ENCODE results near the gene ZNF845. TPM values are rescaled to one million over a fixed set of nuclear protein-coding genes. Genes with fewer than 3 reads are reported as not detected.

ZNF845 gene
- total and polyA plus RNA-seq, 2 donors (not counting 1 experiment from before 2014, with no cell fraction given): 2.3 to 16.9 TPM

GRCh38 chr19:53308339-53308811, 25.2 kb upstream of the ZNF845 start:
- CTCF ChIA-PET: no interaction called here
- Histone ChIP-seq H3K79me2 (ENCODE audit: control insufficient read depth, insufficient read depth, low read length) (no peaks in the 10 kb centered on the region), H3K27ac (ENCODE audit: low read length in 2 of 2) (no peak overlapping the region), H3K4me2 (replicated peaks; ENCODE audit: low read depth, low read length, poor library complexity, severe bottlenecking) (no peak overlapping the region), H3K4me3 (ENCODE audit: control extremely low read depth in 1 of 5, extremely low read depth in 1 of 5, insufficient read depth in 1 of 5, low read depth in 2 of 5, low read length in 4 of 5) (no peak overlapping the region), H3K36me3 (replicated peaks in 1 of 2; ENCODE audit: control extremely low read depth in 1 of 2, control insufficient read depth in 1 of 2, extremely low read depth in 1 of 2, insufficient read depth in 2 of 2, low read length in 1 of 2) (no peaks in the 10 kb centered on the region), H4K20me1 (ENCODE audit: control insufficient read depth, insufficient read depth, low read length, poor library complexity, severe bottlenecking) (no peaks in the 10 kb centered on the region), H2AFZ (ENCODE audit: insufficient read depth, low read depth, low read length, poor library complexity, severe bottlenecking) (peak overlapping the region; percentile 2), H3K4me1 (ENCODE audit: control insufficient read depth in 2 of 2, insufficient read depth in 2 of 2, low read length in 2 of 2) (no peaks in the 10 kb centered on the region), H3K27me3 (replicated peaks in 1 of 4; ENCODE audit: control extremely low read depth in 1 of 4, control insufficient read depth in 3 of 4, insufficient read depth in 4 of 4, low read length in 3 of 4) (peaks cover 0 to 7% (median 2%) of the 10 kb centered on the region in 4 experiments), H3K9ac (ENCODE audit: low read length) (no peak overlapping the region), H3K9me3 (ENCODE audit: control extremely low read depth in 1 of 3, control insufficient read depth in 2 of 3, insufficient read depth in 1 of 3, low read length in 2 of 3) (peaks cover 0 to 40% (median 4%) of the 10 kb centered on the region in 3 donors)
- ATAC-seq (ENCODE audit: low read depth) (no peak), DNase-seq (no peak)
- TF ChIP-seq CTCF (IDR thresholded peaks at IDR 0.05) (no peak), EZH2 (IDR thresholded peaks at IDR 0.05; ENCODE audit: borderline replicate concordance, insufficient read depth, low read depth, low read length, poor library complexity, severe bottlenecking) (no peak)
- Mint-ChIP-seq H3K27ac (no peak overlapping the region), H3K27me3 (peaks cover 33% of the 10 kb centered on the region), H3K9me3 (ENCODE audit: insufficient read depth) (no peaks in the 10 kb centered on the region), H3K4me1 (no peaks in the 10 kb centered on the region), H3K4me3 (no peak overlapping the region)
- POLR2A ChIA-PET: no interaction called here
- WGBS (ENCODE audit: insufficient coverage): 11% methylated on average over 32 of the region's 32 CpGs
- intact Hi-C loops (cut with micrococcal nuclease): no loop called here

- Histone ChIP-seq H3K27me3 (replicated peaks in 1 of 4; ENCODE audit: control extremely low read depth in 1 of 4, control insufficient read depth in 3 of 4, insufficient read depth in 4 of 4, low read length in 3 of 4) (peaks cover 0 to 7% (median 2%) of the 10 kb centered on the region in 4 experiments), H3K36me3 (replicated peaks in 1 of 2; ENCODE audit: control extremely low read depth in 1 of 2, control insufficient read depth in 1 of 2, extremely low read depth in 1 of 2, insufficient read depth in 2 of 2, low read length in 1 of 2) (no peaks in the 10 kb centered on the region), H3K4me1 (ENCODE audit: control insufficient read depth in 2 of 2, insufficient read depth in 2 of 2, low read length in 2 of 2) (no peaks in the 10 kb centered on the region), H3K4me2 (replicated peaks; ENCODE audit: low read depth, low read length, poor library complexity, severe bottlenecking) (no peak overlapping the region), H3K79me2 (ENCODE audit: control insufficient read depth, insufficient read depth, low read length) (no peaks in the 10 kb centered on the region), H4K20me1 (ENCODE audit: control insufficient read depth, insufficient read depth, low read length, poor library complexity, severe bottlenecking) (no peaks in the 10 kb centered on the region), H2AFZ (ENCODE audit: insufficient read depth, low read depth, low read length, poor library complexity, severe bottlenecking) (no peak overlapping the region), H3K27ac (ENCODE audit: low read length in 2 of 2) (no peak overlapping the region), H3K4me3 (ENCODE audit: control extremely low read depth in 1 of 5, extremely low read depth in 1 of 5, insufficient read depth in 1 of 5, low read depth in 2 of 5, low read length in 4 of 5) (no peak overlapping the region), H3K9ac (ENCODE audit: low read length) (no peak overlapping the region), H3K9me3 (ENCODE audit: control extremely low read depth in 1 of 3, control insufficient read depth in 2 of 3, insufficient read depth in 1 of 3, low read length in 2 of 3) (peaks cover 0 to 41% (median 2%) of the 10 kb centered on the region in 3 donors)
- TF ChIP-seq CTCF (IDR thresholded peaks at IDR 0.05) (no peak), EZH2 (IDR thresholded peaks at IDR 0.05; ENCODE audit: borderline replicate concordance, insufficient read depth, low read depth, low read length, poor library complexity, severe bottlenecking) (no peak)
- Mint-ChIP-seq H3K27ac (no peak overlapping the region), H3K27me3 (peaks cover 37% of the 10 kb centered on the region), H3K4me3 (no peak overlapping the region), H3K9me3 (ENCODE audit: insufficient read depth) (no peaks in the 10 kb centered on the region), H3K4me1 (no peaks in the 10 kb centered on the region)
- WGBS (ENCODE audit: insufficient coverage): 36% methylated on average over 9 of the region's 11 CpGs
- POLR2A ChIA-PET: no interaction called here
- intact Hi-C loops (cut with micrococcal nuclease): no loop called here
- ATAC-seq (ENCODE audit: low read depth): no peak
- DNase-seq: no peak
- CTCF ChIA-PET: no interaction called here
These were observed 22.5 kb upstream of the ZNF845 start for GRCh38 chr19:53311044-53311443.

Measured in B cell (primary cell).